ENCODE data around the gene RPL35. TPM values are rescaled to one million over a fixed set of nuclear protein-coding genes. Genes with fewer than 3 reads are reported as not detected.

RPL35 gene
- polyA plus RNA-seq, result 817 and 867 TPM in 2 replicates

DNA sequence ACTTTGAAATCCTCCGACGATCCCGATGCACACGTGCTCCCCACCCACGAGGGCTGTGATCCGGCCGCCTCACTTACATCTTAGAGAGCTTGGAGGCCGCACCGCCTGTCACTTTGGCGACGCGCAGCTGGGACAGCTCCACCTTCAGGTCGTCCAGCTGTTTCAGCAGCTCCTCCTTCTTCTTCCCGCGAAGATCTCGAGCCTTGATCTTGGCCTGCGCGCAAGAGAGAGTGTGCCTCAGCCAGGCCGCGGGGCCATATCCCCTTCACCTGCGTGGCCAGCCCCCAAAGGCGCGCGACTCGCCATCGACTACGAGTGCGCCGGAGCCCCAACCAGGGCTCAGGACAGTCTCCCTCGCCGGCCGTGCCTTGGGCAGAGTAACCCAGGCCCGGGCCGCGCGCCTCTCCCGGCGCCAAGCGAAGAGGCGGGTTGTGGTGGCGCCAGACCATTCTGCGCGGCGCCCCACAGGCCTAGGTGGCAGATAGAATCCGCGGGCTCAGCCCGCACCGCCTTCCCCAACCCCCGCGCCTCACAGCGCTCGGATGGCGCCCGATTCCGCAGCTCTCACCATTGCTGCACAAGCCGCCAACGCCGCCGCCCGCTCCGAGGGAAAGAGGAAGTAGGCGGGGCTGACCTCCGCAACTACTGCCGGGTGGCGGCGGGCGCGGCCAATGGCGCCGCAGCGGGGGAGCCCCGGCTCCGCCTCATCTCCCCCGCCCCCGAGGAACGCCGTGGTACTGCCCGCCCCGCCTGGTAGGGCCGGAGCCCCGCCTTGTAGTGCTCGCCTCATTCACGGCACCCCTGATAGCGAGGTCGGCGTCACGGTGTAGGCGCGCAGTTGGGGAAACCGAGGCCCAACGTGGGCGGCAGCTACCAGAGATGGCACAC is at the start of gene RPL35, which contains the start of gene ARPC5L:
RPL35 (minus strand) TSS at position 616 of the 888 bp plus-strand sequence; CDS start at position 571, 45 bp downstream.
ARPC5L (plus strand) TSS at position 789 of the 888 bp plus-strand sequence. CDS start 7,161 bp downstream, outside the sequence.

DNA sequence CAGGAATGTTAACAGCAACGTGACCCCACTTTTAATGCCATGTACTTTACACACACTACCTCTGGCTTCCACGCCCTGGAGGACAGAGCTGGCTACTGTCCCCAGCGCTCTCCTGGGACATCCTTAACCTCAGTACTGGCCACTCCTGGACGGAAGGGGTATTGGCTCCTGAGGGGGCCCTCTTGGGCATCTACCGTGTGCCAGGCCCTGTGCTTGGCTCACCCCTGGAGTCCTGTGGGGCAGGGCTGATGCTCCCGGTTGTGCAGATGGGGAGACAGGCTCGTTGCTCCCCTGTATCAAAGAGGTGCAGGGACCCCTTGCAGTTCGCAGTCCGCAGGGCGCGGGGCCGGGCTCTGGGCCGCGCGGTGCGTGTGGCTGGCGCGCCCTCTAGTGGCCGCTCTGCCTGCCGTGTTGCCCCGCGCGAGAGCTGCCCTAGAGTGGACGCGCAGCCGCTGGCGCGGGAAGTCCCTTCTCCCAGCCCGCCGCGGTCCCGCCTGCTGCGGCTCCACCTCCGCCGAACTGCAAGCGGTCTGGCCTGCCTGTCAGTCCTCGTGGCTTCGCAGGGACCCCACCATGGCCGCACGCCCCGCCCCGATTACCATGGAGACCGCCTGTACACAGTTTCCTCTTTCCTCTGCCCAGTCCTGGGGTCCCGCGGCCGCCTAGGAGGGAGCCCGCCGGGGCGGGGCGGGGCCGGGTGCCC is 8.8 kb downstream of the RPL35 start, which contains the start of gene WDR38:
WDR38 (plus strand) TSS at position 632 of the 703 bp plus-strand sequence. CDS start 72 bp downstream, outside the sequence.

Other genes starting within 250 kb of the RPL35 start
- 0.63 and 1.0 TPM in 2 replicates for gene NR6A1, start 90.6 kb downstream of the RPL35 start, polyA plus RNA-seq
- gene OLFML2A, start 84.8 kb downstream of the RPL35 start, polyA plus RNA-seq, result 0.13 TPM in 1 of 2 replicates, not detected in the other
- not detected in 2 replicates for gene WDR38, start 8.5 kb downstream of the RPL35 start, polyA plus RNA-seq
- 120 and 166 TPM in 2 replicates for gene ARPC5L, start 173 bp upstream of the RPL35 start, polyA plus RNA-seq
- 7.8 and 10.1 TPM in 2 replicates for gene GOLGA1, start 79.1 kb upstream of the RPL35 start, polyA plus RNA-seq